SK-N-SH treated with all-trans-retinoic acid at 6 μM for 48 hours (cell line): ENCODE results near the gene EPS8L2.

Experiments
- PPARA ChIP-seq: fragments of 250-450 bp; sonication (Bioruptor Pico); IDR thresholded peaks from 2 replicates; pipeline ENCODE4 v1.5.0; 2020; ENCODE audit warnings: mild to moderate bottlenecking, borderline replicate concordance
- ZNF565 ChIP-seq: fragments of 450-650 bp; formaldehyde crosslinking; conservative IDR thresholded peaks from 2 replicates; pipeline ENCODE4 v1.5.0; 2020; ENCODE audit warnings: low read depth, mild to moderate bottlenecking, moderate library complexity

DNA sequence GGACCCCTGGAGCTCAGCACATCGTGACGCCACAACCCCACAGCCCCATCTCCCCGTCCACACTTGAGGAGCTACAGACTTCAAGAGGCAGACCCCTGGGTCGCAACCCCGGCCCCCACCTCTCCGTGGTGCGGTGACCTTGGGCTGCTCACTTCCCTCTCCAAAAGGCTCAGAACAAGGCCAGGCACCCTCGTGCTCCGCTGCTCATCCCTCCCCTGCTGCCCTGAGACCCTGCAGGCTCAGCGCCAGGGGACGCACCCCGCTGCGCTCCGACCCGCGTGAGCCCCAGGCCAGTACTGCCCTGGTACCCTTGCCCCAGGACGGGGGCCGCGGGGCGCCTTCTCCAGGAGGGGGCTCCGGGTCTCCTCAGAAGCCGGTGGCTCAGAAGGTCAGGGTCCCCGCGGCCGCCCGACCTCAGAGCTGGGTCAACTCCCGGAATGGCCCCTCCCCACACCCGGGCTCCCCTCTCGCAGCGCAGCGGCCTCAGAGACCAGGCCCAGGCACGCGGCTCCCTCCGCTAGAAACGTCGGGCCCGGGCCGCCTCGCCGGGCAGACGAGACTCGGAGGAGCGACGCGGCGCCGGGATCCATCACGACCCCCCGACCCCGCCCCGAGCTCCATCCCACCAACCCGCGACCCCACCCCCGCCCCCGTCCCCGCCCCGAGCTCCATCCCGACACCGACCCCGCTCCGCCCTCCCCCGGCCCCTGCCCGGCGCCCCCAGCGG, 70.7 kb downstream of the EPS8L2 start:
- TF ChIP-seq PPARA (CRISPR knock-in tag) (no peak), ZNF565 (CRISPR knock-in tag) (no peak)
